HG03060 (cell line): ENCODE results near the gene PARN.

Experiments
- ATAC-seq: cut with Tn5 transposase; IDR thresholded peaks from one replicate; pipeline ENCODE4 v1.9.1; 2021; ENCODE audit warnings: low read depth, moderate number of reproducible peaks; ENCODE audit not compliant: unreplicated experiment

The PARN gene

DNA sequence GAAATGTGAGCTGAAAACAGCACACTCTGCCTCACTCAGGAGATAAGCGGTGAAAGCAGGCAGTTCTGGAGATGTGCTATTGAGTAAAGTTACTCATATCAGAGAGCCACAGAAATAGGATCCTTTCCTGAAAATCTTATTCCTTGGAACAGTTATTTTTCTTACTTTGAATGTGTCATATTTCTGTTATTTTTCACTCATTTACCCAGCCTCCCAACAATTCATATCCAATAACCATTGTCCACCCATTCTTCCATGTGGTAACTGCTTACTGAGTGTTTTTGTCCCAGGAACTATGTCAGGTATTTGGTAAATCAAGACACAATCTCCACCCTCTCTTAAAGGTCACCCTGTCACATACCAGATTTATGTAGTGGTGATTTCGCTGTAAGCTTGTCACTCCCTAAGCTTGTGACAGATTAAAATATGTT is 144.9 kb downstream of the PARN start:
- ATAC-seq, result no peak

DNA sequence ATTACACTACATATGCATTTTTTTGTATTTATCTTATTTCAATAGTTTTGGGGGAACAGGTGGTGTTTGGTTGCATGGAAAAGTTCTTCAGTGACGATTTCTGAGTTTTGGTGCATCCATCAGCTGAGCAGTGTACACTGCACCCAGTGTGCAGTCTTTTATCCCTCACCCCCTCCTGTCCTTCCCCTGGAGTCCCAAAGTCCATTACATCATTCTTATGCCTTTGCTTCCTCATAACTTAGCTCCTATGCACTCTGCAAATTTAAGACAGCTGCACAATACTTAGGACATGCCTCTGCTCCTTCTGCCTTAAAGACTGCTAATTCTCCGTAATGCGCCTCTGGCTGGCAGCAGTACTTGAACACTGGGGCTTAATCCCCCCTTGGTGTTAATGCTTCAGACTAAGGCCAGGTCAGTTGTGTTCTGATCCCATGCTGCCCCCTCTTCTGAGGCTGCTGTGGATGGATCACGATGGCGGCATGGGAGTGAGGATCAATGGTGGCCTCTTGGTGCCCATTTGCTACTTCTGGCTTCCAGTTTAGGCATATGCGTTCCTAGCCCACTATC is 146.2 kb downstream of the PARN start:
- ATAC-seq, result no peak

DNA sequence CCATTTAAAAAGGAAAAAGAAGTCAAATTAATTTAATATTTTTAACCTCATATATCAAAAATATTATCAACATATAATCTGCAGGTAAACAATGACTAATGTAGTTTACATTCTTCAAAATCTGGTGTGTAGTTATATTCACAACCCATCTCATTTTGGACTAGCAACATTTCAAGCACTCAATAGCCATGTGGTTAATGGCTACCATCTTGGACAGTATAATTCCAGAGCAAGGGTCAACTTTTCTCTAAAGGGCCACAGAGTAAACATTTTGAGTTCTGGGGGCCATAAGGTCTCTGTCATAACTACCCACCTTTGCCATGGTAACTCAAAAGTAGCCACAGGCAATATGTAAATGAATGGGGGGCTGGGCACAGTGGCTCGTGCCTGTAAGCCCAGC is 153.9 kb downstream of the PARN start:
- no peak for ATAC-seq

DNA sequence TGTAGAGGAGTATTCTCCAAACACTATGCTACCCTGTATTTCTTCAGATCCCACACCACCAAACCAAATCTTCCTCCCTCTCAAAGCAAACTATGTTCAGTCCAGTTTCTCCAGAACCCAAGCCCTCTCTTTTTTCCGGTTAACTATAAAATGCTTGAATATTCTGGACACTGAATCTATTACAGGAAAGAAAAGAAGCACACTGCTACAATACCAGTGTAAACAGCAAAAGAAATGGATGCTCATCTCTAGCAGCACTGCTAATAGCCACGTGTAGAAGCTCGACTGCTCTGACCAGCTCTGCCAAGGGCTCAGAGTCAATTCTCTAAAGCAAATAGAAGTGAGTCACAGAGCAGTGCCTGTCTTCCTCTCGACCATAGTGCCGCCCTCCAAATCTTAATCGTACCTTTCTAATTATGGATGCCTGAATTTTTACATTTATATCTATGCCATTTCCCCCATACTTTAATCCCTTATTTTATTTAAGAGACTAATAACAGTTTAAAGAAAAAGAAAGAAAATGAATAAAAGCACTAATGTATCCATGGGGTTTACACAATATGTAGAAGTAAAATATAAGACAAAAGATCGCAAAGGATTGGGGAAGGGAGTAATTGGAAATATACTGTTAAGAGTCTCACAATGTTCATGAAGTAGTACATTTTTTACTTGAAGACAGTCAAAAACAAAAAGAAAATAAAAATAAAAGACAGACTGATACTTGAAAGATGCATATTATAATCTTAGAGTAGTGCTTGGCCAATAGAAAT is 154.5 kb downstream of the PARN start:
- ATAC-seq, result no peak

DNA sequence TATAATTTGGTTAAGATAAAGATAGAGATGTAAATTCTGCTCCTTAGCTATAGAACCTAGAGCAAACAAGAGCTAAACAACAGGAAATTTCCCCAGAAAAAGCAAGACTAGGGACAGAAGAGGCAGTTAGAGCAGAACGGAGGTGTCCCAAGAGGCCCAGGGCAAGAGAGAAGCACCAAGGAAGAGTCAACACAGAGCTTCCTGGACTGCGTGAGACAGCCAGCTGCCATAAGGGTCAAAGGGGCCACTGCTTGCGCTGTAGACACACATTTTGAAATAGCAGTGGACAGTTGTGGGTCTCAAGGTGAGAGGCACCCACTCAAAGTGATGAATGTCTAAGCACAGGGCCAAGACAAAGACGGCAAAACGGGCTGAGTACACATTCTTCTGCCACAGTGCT is 156.6 kb downstream of the PARN start:
- ATAC-seq, result no peak

DNA sequence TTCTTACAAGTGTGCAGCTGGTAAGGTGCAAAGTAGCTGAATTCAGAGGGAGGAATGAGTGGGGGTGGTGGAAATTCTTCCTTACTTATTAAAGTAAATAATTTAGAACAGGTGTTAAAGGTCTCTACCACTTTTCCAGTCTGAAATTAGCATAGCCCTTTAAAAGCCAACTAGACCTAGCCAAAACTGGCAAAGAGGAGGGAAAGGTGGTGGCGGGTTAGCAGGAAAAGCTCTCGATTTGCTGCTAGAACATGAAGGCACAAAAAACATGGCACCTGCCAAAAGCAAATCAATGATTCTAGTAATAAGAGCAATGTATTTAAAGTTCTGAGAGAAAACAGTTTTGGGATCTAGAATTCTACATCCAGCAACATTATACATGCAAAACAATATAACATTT is 157.7 kb downstream of the PARN start:
- ATAC-seq, result no peak

DNA sequence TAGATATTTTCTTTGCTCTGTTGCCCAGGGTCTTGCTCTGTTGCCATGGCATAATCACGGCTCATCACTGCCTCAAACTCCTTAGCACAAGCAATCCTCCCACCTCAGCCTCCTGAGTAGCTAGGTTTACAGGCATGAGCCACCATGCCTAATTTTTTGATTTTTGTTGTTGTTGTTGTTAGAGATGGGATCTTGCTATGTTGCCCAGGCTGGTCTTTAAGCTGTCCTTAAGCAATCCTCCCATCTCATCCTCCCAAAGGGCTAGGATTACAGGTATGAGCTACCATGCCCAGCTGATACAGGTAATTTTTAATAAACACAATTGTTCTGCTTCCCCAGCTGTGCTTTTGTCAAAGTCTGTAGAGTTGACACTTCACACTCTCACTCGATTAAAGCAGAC is 159.3 kb downstream of the PARN start:
- ATAC-seq, result no peak

DNA sequence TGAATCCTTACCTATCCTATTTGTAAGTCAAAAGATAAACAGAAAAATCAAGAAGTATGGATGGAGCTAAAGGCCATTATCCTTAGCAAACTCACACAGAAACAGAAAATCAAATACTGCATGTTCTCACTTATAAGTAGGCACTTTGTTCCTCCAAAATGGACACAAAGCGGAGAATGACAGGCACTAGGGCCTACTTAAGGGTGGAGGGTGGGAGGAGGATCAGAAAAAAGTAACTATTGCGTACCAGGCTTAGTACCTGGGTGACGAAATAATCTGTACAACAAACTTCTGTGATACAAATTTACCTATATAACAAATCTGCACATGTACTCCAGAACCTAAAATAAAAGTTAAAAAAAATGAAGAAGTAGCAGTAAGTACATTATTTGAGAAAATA is 164.3 kb downstream of the PARN start:
- ATAC-seq, result no peak

DNA sequence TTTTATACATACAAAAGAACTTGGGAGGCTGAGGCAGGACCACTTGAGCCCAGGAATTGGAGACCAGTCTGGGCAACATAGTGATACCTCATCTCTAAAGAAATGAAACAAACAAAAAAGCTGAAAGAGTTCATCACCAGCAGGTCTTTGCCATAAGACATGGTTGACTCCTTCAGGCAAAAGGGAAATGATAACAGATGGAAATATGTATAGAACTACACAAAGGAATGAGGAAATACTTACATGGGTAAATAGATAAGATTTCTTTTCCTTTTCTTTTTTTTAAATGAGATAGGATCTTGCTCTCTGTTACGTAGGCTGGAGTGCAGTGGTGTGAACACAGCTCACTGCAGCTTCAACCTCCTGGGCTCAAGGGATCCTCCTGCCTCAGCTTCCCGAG is 165.3 kb downstream of the PARN start:
- ATAC-seq, result no peak

DNA sequence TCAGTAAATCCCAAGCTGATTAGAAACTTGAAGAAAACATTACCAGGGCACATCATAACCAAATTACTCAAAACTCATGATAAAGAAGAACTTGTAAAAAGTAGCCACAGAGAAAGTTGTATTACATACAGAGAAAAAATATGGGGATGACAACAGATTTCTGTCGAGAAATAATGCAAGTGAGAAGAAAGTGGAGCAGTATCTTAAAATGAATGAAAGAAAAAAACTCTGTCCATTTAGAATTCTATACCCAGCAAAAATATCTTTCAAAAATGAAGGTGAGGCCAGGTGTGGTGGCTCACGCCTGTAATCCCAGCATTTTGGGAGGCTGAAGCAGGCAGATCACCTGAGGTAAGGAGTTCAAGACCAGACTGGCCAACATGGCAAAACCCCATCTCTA is 165.9 kb downstream of the PARN start:
- no peak for ATAC-seq

DNA sequence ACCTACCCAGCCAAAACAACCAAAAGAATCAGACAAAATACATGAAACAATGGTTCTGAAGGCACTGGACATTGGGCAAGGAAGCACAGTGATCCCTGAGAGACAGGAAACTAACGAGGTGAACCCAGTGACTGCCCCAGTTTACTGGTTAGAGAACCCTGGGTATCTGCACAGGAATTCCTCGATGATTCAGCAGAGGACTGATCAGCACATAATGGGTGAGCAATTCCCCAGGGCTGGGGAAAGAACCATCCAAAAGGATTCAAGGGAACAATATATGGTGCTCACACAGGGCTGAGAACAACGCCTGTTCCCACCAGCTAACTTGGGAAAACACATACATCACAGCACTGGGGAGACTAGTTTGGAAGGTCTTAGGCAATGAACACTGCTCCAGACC is 167.2 kb downstream of the PARN start:
- ATAC-seq, result no peak

DNA sequence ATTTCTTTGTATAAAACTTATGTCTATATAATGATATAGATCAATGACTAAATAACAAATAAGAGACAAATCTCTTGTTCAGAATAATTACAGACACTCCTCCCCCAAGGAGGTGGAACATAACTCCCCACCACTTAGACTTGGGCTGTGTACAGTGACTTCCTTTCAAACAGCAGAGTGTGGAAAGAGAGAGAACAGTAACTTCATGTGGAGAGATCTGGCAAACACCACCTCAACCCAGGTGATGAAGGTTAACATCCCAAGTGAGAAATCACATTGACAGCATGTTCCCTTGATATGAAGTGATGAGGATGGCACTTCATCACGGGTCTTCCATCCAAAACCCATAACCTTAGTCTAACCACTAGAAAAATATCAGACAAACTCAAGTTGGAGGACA is 169.3 kb downstream of the PARN start:
- ATAC-seq, result no peak

DNA sequence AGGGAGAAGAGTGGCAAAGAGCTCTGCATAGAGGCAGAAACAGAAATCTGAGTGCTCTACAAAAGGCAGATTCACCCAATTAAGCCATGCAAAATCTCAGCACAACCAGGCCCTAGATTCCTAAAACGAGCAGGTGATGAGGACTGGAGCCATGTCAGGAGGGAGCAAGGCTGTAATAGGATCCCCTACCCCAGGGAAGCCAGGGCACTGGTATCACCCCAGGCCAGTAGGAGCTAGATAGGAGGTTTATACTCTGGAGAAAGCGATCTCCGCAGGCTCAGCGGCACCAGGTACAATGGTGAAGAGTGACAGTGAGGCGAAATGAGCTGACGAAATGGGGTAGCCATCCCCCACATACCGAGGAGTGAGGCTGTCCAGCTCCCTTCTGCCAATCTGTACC is 171.5 kb downstream of the PARN start:
- ATAC-seq, result no peak

DNA sequence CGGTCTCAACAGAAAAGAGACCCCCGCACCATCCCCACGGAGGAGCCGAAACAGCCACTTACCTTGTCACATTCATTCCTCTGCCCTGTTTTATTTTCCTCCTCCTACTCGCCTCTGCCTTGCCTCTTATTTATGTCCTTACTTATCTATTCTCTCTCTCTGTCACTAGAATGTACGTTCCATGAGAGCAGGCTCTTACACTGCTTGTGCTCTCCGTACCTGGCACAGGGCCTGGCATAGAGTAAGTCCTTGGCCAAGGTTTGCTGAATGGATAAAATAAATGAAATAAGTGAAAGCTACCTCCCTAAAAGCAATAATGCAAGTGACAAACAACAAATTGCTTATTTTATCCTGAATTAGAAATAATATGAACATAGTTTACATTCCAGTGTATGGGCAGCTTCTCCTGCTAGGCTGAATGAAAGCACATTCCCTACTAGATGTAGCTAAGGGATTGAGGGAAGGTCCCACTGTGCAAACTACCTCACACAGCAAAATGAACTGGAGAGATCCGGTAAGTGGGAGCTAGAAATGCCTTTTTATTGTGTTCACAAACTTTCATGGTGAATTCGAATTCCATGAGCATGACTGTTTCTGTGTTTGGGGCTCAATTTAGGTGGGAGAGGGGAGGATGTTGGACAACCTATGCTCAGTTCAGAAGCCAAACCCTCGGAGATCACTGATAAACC is 173.1 kb downstream of the PARN start:
- no peak for ATAC-seq

DNA sequence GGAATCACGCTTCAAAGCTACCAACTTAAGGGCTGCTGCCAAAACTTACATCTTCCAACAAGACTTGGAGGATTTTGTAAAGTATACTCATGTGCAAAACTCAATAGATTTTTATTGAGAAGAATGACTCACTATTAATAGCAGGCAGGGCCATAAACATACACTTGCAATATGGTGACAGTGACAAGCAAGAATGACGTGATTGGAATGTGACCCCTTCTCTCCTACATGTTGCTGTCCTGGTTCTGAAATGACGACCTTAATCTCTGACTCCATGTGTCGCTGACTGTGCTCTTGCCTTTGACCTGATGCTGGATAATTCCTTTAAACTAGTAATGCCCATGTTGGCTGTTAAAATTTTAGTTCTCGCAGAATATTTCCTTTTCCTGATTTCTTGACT is 174.5 kb downstream of the PARN start:
- no peak for ATAC-seq

DNA sequence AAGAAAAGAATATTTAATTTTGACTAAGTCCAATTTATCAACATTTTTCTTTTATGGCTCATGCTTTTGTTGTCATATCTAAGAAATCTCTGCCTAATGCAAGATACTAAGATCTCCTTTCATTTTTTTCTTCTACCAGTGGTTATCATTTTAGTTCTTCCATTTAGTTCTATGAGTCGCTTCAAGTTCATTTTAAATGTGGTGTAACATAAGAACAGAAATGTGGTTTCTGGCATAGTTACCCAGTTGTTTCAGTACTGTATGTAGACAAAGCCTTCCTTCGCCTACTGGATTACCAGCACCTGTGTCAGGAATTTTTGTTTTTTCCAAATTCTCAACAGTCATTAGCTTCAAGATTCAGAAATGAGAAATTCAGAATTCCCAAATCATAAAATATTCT is 175.7 kb downstream of the PARN start:
- no peak for ATAC-seq

DNA sequence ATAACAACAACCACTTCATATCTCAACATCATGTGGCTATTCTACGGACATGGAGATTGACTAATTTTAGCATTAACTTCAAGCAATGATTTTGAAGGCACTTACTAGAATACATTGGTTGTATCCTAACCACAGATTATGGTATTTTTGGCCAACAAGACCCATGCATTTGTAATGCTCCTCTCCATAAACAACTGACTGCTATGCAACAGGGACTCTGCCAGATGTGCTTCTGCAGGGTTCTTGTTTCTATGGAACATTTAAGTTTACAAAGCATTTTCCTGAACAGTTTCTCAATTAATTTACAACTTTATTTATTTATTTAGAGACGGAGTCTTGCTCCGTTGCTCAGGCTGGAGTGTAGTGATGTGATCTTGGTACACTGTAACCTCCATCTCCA is 178.0 kb downstream of the PARN start:
- ATAC-seq, result no peak

DNA sequence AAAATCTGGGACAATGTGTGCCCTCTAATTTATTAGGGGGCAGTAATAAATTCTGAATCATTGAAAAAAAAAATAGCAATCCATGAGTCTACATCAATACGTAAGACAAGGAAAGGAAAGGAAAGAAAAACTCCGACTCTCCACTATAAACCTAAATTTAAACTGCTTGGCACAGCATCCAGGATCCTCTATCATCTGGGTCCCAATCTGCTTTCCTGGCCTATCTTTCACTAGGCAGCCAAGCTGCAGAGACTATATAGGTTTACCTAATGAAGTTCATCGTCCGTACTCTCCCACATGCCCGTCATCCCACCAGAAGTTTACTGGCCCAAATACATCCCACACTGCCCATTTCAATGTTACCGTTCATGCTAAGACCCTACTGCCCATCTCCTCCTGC is 179.2 kb downstream of the PARN start:
- ATAC-seq, result no peak

DNA sequence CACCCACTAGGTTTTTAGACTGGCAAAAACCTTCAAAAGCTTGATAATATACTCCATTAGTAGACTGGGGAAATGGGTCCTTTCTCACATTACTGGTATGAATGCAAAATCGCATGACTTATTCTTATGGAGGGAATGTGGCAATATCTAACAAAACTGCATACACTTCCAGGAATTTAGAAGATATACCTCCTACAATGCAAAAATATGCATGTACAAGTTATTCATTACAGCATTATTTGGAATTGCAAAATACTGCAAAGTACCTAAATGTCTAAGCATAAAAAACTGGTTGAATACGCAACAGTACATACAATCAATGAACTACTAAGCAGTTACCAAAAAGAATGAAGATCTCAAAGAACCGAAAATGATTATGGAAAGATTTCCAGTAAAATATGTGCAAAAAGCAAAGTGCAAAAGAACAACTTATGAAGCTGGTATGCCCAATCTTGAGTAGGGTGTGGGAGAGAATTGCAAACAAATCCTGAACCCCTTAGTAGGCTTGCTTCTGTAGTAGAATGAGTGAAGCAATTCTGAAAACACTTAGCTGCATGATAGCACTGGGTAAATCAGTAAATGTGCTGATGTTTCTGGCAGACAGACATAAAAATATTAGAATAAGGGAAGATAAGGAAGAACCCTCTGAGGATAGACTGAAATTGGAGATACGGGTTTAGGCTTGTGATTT is 180.1 kb downstream of the PARN start:
- no peak for ATAC-seq

DNA sequence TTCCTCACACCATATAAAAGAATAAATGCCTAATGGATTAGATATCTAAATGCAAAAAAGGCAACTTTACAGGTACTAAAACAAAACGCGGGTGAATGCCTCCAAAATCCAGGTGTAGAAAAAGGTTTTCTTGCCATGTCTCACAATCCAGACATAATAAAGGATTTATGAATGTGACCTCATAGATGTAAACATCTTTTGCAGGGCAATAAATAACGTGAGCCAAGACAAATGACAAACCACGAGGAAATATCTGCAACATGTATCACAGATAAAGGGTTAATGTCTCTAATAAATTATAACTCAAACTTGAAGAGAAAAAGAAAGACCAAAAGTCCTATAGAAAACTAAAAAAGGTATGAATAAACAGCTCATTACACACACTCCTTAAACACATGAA is 180.7 kb downstream of the PARN start:
- no peak for ATAC-seq

DNA sequence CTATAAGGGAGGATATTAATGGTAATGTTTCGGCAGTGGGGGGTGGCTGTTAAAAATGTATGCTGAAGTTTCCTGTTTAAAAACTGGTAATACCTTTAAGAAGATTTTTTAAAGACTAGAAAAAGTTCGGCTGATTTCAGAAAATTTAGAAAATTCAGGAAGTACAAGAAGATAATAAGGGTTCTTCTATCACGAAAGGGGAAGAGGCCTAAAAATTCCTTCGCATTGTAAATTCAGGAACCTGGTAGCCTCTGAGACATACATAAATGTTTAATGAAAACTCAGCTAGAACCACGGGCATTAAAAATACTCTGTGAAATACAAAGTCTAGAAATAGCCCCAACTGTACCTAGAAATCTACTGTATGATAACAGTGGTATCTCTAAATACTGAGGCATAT is 181.2 kb downstream of the PARN start:
- ATAC-seq, result no peak
